Hematopoietic multipotent progenitor cell treated with erythropoietin and hydrocortisone succinate and interleukin-3 and kit ligand, for 15 days (in vitro differentiated cells): ENCODE results near the gene DNAH10.

Source experiments
- DNase-seq: peaks from one replicate; pipeline ENCODE4 v3.0.0-alpha.2; 2015; ENCODE audit warnings: low spot score

Gene DNAH10

GRCh38 chr12:123790905-123791467 lies 28.9 kb downstream of the DNAH10 start:
- DNase-seq = no peak

GRCh38 chr12:123794027-123794426 lies 31.9 kb downstream of the DNAH10 start:
- DNase-seq = no peak

GRCh38 chr12:123798518-123798917 lies 36.4 kb downstream of the DNAH10 start:
- no peak for DNase-seq

GRCh38 chr12:123799227-123799626 lies 37.1 kb downstream of the DNAH10 start:
- no peak for DNase-seq

GRCh38 chr12:123801573-123802178 lies 39.6 kb downstream of the DNAH10 start:
- no peak for DNase-seq

- DNase-seq = no peak
Measured at GRCh38 chr12:123805173-123805572, 43.1 kb downstream of the DNAH10 start.

GRCh38 chr12:123807002-123807401 lies 44.9 kb downstream of the DNAH10 start:
- no peak for DNase-seq

- no peak for DNase-seq
Measured at GRCh38 chr12:123807670-123808069, 45.6 kb downstream of the DNAH10 start.

GRCh38 chr12:123808167-123808566 lies 46.1 kb downstream of the DNAH10 start:
- DNase-seq = no peak

- no peak for DNase-seq
Measured at GRCh38 chr12:123813349-123813748, 51.2 kb downstream of the DNAH10 start.

- no peak for DNase-seq
Measured at GRCh38 chr12:123815968-123816367, 53.9 kb downstream of the DNAH10 start.

GRCh38 chr12:123816896-123817537 lies 54.9 kb downstream of the DNAH10 start:
- no peak for DNase-seq

GRCh38 chr12:123822804-123823203 lies 60.7 kb downstream of the DNAH10 start:
- no peak for DNase-seq

- no peak for DNase-seq
Measured at GRCh38 chr12:123828120-123828519, 66.0 kb downstream of the DNAH10 start.

GRCh38 chr12:123828854-123829547 lies 66.9 kb downstream of the DNAH10 start:
- no peak for DNase-seq

GRCh38 chr12:123829561-123829960 lies 67.5 kb downstream of the DNAH10 start:
- no peak for DNase-seq

GRCh38 chr12:123830675-123831074 lies 68.6 kb downstream of the DNAH10 start:
- DNase-seq = no peak

GRCh38 chr12:123832052-123832451 lies 70.0 kb downstream of the DNAH10 start:
- DNase-seq = no peak

- DNase-seq = no peak
Measured at GRCh38 chr12:123833830-123834229, 71.7 kb downstream of the DNAH10 start.

GRCh38 chr12:123834845-123835244 lies 72.7 kb downstream of the DNAH10 start:
- DNase-seq = no peak

- DNase-seq = no peak
Measured at GRCh38 chr12:123836292-123836691, 74.2 kb downstream of the DNAH10 start.

GRCh38 chr12:123839826-123840225 lies 77.7 kb downstream of the DNAH10 start:
- DNase-seq = no peak

- DNase-seq = no peak
Measured at GRCh38 chr12:123840765-123841425, 78.8 kb downstream of the DNAH10 start.
